GM19372 (cell line): ENCODE measurements around the gene PCDHGA9.

Experiments used
- ATAC-seq: cut with Tn5 transposase; IDR thresholded peaks from one replicate; pipeline ENCODE4 v1.9.1; 2021; ENCODE audit warnings: mild to moderate bottlenecking, low read depth, moderate library complexity; ENCODE audit not compliant: unreplicated experiment

PCDHGA9 gene

DNA sequence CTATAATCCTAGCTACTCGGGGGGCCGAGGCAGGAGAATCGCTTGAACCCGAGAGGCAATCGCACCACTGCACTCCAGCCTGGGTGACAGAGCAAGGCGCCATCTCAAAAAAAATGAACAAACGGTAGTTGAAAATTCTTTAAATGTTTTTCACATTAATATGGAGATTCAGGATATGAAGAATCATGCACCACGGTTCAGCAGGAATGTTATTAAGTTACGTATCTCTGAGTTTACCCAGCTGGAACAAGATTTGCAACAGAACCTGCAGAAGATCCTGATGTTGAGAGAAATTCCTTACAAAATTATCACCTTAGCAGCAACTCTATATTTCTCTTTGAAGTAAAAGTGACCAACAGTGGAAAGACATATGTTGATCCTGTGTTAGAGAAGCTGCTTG is 37.8 kb downstream of the PCDHGA9 start:
- no peak for ATAC-seq

DNA sequence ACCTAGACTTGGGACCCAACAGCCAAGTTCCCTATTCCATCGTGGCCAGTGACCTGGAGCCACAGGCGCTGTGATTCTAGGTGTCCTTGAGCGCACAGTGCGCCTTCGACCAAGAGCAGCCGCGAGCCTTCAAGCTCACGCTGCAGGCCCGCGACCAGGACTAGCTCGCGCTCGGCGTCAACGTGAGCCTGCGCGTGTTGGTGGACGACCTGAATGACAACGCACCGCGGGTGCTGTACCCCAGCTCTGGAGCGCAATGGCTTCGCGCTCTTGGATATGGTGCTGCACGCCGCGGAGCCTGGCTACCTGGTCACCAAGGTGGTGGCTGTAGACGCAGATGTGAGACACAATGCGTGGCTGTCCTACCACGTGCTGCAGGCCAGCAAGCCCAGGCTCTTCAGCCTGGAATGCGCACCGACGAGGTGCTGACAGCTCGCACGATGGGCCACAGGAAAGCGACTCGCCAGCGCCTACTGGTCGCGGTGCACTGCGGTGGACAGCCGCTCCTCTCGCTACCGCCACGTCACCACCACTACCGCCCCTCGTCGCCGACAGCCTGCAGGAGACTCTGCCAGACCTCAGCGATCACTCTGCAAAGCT is 39.1 kb downstream of the PCDHGA9 start:
- no peak for ATAC-seq
